Left renal pelvis (tissue), 4 donors: ENCODE measurements around the gene GTF2H2. TPM values are rescaled to one million over a fixed set of nuclear protein-coding genes. Genes with fewer than 3 reads are reported as not detected.
"Not testable (repeated sequence)": the region's sequence is repeated elsewhere in the genome, so short reads cannot be mapped to it uniquely, and the experiment has no call there.

Experiments used
- DNase-seq, 4 donors: peaks; one replicate each; pipeline ENCODE4 v3.0.0-alpha.2; 2013; ENCODE audit warnings: low read depth in 4 of 4, low spot score in 3 of 4
- polyA plus RNA-seq, 4 donors: library from polyadenylated mRNA; unstranded; fragments of 120-200 nt; gene quantifications; one replicate each; pipeline ENCODE4 v1.2.1, GENCODE V29; 2013; ENCODE audit not compliant: insufficient read length in 4 of 4

The GTF2H2 gene
- 10 to 100 TPM; 17.9 to 41.4 (median 24.4) TPM for polyA plus RNA-seq

DNA sequence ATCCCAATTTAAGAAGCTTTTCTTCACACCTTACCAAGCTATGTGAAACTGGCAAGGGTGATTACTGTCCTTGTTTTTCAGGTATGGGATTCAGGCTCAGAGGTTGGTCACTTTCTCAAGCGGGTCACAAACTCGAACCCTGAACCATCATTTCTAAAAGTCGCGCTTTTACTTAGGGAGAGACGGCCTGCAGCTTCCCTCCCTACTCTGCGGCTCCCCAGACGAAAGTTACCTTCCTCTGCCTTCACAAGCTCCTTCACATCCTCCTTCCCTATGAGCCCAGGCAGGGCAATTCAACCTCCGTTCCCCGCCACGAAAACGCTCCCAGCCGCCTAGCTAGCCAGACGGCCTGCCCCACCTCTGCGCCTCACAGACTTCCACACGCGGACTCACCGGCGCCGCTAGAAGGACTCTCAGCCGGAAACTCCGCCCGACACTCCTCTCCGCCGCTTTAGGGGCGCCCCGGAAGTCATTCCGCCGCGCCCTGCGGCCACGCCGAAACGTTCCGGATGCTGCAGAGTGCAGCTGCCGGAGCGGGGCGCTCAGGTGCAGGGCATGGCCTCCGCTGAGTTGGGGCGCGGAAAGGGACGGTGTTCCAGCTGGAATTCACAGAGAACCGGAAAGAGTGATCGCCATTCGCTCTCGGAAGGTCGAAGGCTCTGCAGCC, at the start of gene GTF2H2:
TSS of gene GTF2H2 (minus strand) at position 415 of the 667 bp plus-strand sequence. CDS start 4,913 bp downstream, outside the sequence.
- not testable (repeated sequence) for DNase-seq

DNA sequence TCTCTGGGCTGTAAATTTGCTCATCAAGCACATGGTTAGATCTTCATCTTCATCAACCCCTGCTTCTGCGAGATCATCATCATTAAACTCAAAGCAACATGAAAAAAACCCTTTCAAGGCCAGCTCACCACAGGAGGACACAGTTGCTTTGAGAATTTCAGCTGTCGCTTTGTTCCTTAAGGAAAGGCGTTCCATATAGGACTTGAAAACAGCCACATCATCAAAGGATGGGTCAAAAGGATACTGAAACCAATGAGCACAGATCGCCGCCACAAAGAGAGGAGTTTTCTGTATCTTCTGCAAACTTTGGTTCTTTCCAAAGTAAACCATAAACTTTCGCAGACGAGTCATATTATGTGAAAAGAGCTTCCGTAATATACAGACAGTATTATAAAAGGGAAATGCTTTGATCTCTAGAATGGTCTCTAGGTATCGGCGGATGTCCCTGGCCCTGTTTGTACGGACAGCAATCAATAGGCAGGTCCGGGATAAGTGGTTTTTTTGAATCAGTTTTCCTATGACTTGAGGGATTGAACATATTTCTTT, 42.3 kb upstream of the GTF2H2 start:
- DNase-seq: not testable (repeated sequence)

DNA sequence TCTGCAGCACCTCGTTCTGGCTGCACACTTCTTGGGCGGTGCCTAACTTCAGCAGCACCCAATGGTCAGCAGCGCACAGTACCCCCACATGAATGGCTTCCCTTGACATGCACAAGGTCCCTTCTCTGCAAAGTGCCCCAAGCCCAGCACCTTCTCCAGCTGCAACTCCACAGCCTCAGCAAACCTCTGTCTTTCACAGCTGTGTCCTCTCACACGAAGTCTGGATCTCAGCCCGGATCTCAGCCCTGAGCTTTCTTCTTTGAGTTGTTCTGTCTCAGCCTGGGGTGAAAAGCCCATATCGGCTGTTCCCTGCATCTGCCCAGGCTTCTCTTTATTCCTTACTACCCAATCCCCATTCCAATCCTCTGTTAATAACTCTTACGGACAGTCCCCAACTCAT, 32.5 kb upstream of the GTF2H2 start:
- DNase-seq: not testable (repeated sequence)

DNA sequence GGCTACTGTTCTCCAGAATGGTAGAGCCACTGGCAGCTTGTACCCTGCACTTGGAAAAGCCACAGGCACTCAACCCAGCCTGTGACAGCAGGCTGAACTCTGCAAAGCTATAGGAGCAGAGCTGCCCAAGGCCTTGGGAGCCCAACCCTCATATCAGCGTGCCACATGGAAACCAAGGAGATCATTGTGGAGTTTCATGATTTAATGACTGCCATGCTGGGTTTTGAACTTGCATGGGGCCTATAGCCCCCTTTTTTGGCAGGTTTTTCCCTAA, 30.4 kb upstream of the GTF2H2 start:
- not testable (repeated sequence) for DNase-seq

DNA sequence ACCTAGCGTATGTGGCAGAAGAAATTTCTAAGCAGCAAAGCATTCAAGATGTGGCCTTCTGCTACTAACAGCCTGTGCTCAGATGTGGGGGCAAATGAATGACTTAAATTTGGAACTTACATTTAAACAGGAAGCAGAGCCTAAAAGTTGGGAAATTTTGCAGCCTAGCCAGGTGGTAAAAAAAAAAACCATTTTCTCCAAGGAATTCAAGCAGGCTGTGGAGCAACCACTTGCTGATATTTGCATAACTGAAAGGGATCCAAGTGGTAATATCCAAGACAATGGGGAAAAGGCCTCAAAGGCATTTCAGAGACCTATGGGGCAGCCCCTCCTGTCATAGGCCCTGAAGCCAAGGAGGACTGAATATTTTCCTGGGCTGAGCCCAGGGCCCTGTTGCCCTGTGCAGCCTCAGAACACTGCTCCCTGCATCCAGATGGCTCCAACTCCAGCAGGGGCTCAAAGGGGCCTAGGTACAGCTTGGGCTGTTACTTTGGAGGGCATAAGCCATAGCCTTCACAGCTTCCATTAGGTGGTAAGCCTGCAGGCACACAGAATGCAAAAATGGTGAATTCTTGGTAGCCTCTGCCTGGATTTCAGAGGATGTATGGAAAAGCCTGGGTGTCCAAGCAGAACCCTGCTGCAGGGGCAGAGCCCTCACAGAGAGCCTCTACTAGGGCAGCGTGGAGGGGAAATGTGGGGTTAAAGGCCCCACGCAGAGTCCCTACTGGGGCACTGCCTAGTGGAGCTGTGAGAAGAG, 29.9 kb upstream of the GTF2H2 start:
- DNase-seq: not testable (repeated sequence)

DNA sequence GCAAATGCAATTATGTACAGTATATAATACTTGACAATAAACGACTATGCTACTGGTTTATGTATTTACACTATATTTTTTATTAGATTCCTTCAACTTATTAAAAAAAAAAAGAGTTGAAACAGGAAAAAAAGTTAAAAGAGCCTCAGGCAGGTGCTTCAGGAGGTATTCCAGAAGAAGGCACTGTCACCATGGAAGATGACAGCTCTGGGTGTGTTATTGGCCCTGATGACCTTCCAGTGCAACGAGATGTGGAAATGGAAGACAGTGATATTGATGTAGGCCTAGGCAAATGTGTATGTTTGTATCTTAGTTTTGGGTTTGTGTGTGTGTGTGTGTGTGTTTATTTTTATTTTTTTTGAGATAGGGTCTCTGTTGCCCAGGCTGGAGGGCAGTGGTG, 22.3 kb upstream of the GTF2H2 start:
- DNase-seq: not testable (repeated sequence)

DNA sequence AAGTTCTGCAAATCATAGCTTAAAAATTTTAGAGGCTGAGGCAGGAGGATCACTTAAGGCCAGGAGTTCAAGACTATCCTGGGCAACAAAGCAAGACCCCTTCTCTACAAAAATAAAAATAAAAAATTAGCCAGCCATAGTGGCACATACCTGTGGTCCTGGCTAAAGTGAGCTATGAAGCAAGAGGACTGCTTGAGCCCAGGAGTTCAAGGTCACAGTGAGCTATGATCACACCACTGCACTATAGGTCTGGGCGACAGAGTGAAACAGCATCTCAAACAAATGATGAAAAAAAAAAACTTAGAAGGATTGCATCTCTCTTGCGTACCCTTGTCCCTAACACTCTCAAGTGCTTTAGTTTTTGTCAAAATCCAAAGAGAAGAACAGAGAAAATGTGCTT, 21.3 kb upstream of the GTF2H2 start:
- not testable (repeated sequence) for DNase-seq

DNA sequence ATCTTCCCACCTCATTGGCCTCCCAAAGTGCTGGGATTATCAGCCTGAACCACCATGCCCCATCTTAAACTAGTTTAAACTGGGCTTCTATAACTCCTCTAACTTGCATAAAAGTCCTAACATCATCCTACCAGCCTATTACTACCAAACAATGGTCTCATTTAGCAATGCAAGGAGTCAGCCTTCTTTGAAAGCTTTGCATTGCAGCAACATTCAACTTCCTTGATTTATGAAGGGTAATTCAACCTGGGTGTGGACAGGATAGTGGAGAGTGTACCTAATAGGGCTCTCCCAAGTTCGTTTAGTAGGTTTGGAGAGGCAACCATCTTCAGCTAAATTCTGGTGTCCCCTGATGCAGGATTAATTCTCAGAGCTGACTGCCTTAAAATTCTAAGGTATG, 18.7 kb upstream of the GTF2H2 start:
- not testable (repeated sequence) for DNase-seq

DNA sequence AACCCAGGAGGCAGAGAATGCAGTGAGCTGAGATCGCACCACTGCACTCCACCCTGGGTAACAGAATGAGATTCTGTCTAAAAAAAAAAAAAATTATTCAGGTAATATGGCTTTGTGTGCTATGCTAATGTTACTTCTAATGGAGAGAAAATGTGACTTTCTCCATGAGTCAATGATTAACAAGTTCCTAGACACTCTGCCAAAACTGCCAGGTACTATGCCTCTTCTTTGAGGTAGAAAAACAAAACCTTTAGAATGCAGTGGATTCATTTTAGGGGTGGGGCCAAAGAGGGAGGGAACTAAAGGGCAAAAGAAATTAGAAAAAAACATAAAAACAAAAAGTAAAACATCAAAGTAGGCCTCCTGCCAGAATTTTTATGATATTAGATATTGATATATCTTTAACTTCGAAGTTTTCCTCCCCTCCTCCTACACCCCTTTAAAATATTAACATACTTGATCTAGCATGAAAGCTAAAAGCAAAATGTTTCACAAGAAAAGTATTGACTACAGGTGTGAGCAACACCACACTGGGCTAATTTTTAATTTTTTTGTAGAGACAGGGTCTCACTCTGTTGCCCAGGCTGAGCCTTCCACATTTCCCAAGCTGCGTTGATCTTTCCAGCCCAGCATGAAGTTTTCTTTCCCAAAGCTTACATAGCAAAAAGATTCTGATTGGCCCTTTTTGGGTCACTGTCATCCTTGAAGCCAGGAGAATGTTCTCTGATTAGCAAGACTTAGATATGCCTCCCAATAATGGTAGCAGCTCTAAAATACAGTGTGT, 17.0 kb upstream of the GTF2H2 start:
- not testable (repeated sequence) for DNase-seq

DNA sequence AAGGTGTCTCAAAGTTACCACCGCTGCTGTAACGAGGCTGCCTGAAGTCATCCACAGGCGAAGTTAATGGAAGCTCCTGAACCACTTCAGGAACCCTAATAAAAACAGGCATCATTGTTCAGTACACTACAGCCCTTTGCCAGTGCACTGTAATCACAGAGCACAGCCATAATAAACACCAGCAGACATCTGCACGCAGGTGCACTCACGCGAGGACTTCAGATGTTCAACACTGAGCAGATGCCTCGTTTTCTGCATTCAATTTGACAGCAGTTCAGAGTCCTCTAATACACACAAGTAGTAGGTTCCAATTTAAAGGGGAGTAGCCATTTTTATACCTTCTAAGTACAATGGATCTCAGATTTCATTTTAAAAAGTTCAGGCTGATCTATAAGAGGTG, 15.4 kb upstream of the GTF2H2 start:
- DNase-seq: not testable (repeated sequence)

DNA sequence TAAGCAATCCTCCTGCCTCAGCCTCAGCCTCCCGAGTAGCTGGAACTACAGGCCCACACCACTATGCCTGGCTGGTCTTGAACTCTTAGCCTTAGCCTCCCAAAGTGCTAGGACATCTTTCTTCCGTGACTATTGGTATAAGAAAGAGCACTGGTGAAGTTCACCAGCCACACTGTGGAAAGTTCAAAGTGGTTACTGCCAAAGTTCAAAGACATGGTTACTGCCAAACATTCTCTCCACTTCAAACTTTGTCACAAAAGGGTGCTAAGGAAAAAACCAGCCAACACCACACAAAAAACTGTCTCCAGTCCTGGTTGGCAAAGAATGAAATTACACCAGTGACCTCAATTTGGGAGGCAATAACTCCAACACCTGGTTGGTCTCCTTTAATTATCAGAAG, 14.9 kb upstream of the GTF2H2 start:
- DNase-seq: not testable (repeated sequence)

DNA sequence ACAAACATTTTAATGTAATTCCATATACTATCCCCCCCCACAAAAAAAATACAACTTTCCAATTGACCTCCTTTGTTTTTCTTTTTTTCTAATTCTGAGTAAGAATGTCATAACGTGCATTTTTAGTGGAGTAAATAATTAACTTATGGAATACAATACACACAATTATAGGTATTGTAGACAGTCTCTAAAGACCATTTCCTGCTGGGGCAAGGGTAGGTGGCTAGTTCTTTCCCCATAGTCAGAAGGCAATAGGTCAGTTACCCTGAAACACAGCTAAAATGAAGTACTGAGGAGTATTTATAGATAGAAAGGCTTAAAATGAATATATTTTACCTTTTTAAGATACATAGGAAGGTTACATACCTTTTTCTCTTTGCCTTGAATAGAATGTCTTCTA, 6.2 kb downstream of the GTF2H2 start:
- DNase-seq: not testable (repeated sequence)

DNA sequence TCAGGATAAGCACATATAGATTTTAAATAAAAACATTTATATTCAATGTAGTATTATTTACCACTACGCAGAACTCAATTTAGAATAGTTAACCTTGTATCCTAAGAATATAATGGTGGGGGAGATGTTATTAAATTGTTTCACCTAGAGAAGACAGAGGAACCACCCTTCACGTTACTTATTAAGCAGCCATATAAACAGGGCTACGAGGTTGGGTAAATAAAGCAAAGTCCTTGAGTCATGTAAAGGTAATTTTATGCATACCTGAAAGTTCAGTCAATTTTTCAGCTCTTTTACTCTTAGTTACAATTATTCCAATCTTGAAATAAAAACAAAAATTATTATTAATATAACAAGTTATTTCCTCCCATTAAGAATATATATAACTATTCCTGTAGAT, 8.1 kb downstream of the GTF2H2 start:
- DNase-seq: not testable (repeated sequence)

DNA sequence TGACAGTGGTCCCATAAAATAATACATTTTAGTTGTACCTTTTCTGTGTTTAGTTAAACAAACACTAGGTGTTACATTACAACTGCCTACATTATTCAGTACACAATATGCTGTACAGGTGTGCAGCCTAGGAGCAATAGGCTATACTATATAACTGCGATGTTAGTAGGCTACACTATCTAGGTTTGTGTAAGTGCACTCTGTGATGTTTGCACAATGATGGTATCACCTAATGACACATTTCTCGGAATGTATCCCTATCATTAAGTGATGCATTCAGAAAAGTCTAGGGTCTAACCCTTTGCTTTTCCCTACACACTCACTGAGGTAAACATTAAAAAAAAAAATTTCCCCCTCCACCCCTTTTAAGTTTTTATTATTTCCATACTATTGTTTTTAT, 22.7 kb downstream of the GTF2H2 start:
- not testable (repeated sequence) for DNase-seq

DNA sequence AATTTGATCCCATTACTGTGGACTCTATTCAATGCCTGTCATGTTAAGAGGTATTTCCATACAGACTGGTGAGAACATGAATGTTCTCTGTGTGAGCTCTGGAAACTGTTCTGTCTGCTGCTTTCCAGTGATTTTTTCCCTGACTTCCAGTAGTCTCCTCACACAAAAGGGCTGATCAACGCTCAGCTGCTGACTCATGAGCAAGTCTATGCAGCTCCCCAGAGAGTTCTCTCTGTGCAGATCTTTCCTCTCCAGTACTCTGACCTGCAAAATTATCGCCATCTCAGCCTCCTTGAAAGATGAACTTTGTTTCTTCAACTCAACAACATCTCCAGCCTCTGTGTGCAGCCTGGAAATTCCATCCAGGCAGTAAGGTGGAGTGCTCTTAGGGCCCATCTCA, 23.3 kb downstream of the GTF2H2 start:
- not testable (repeated sequence) for DNase-seq

DNA sequence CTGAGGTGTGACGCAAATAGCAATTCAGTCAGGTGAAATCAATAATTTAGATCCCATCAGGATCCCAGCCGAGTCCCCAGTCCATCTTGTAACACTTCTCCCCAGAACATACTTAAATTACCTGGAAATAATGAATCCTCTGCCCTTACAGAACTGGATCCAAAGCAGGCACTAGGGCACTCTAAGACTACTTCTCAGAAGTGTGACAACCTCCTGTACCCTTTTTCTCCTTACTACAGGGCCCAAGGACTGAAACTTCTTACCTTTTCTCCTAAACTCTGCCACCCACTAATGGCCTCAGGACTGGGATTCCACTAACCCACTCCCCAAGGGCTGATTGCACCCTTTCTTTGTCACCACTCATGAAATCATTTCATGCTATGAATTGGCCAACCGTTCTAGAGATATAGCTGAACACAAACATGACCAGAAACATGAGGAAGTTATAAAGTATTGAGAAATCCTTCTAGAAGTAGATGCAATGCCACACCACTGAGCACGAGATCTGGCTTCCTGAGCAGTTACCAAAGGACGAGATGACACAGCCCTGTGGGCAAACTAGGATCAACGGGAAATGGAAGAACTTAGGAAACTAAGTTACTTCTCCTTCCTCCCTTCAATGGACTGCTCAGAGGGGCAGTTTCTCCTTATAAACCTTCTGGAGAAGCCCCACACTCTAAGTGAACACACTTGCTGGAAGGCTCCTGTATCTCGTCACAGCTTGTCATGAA, 36.3 kb downstream of the GTF2H2 start:
- not testable (repeated sequence) for DNase-seq

DNA sequence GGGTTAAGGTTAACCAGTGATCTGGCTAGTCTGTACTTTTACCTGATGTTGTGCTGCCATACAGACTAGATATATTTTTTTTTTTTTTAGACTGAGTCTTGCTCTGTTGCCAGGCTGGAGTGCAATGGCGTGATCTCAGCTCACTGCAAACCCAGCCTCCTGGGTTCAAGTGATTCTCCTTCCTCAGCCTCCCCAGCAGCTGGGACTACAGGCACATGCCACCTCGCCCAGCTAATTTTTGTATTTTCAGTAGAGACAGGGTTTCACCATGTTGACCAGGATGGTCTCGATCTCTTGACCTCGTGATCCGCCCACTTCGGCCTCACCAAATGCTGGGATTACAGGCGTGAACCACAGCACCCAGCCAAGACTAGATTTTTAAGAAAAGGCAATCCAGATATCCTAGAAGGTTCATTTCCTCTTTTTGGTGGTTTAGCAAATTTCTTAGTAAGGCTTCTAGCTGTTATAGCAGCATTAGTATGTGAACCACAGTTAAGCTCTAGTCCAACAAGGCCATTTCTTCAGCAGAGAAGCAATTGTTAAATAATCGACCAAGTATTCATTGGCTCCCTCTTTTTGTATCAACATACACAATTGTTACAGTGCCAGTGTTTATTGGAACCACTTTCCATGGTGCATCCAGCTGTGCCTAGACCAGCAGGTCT, 42.1 kb downstream of the GTF2H2 start, which contains the start of gene NAIP:
TSS of gene NAIP (minus strand) at position 51 of the 665 bp plus-strand sequence. CDS start 12,424 bp downstream, outside the sequence.
- not testable (repeated sequence) for DNase-seq

DNA sequence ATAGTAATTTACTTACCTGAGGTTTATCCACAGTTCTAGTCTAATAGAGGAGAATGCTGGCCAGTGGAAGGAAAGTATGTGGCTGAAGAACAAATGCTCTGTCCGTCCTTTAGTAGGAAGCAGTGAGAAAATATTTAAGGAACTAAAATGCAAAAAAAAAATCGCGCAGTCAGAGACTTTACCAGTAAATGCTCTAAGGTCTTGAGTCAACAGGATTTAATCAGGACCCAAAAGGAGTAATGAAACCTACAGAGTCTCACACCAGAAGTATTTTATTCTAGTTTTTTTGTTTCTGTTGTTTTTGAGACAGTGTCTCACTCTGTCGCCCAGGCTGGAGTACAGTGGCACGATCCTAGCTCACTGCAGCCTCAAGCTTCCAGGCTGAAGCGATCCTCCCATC, 46.8 kb downstream of the GTF2H2 start:
- DNase-seq: not testable (repeated sequence)

DNA sequence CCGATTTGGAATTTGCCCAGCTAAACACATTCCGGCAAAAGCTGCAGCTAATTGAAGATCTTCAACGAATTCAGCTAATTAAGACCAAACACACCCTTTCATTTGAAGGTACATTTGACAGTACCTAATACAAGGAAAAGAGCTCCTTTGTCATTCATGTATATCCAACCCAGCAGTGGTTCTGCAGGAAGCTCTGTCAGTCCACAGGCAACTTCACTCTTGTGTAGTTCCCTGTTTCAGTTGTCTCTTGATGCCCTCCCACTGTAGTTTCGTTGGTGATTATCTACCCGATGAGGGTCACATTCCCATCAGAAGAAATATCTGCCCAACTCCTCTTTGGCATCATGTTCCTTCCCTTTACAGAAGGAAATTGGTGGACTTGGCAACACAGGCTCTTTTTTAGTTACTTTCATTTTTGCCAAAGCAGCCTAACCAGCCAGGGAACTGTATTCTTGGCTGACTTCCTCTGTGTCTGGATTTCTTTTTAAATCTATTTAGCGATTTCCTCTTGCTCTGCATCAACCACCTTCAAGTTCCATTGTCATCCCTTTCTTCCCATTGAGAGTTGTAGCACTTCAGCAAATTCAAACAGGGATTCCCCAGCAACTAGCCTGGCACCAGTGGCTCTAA, 49.0 kb downstream of the GTF2H2 start:
- not testable (repeated sequence) for DNase-seq
